SK-N-SH (cell line): ENCODE measurements around the gene ST6GALNAC3. TPM values are rescaled to one million over a fixed set of nuclear protein-coding genes. Genes with fewer than 3 reads are reported as not detected.

Experiments
- CTCF ChIA-PET: fragments of 300-600, 350-600 bp; formaldehyde crosslinking; extraction: SDS; loops from one replicate; lab custom pipeline; 2021; lab: Yijun Ruan, JAX
- POLR2A ChIA-PET: fragments of 350-600 bp; sonication (Branson Sonifier 250); formaldehyde crosslinking; extraction: SDS; loops from one replicate; lab custom pipeline; 2020; ENCODE audit warnings: antibody characterized with exemption, inconsistent platforms; lab: Yijun Ruan, JAX
- DNase-seq: peaks from one replicate; pipeline ENCODE4 v3.0.0; 2012
- H2AFZ ChIP-seq: fragments of 200-600 bp; sonication (generic); 2 replicates; pipeline ENCODE4 v1.8.1; 2016; ENCODE audit warnings: antibody characterized with exemption, mild to moderate bottlenecking, low read depth
- H3F3A ChIP-seq: fragments of 200-600 bp; sonication (generic); replicated peaks from 2 replicates; pipeline ENCODE3; 2016; ENCODE audit warnings: antibody characterized with exemption, mild to moderate bottlenecking; ENCODE audit not compliant: insufficient read depth
- H3K27ac ChIP-seq, 2 experiments: fragments of 200-500 bp in 1 of 2; fragments of 200-600 bp in 1 of 2; sonication (Bioruptor generic) in 1 of 2; sonication (generic), shearing (Covaris generic) in 1 of 2; 2 replicates each; pipeline versions ENCODE4 v1.5.1 to v1.6.1; 2014 to 2016; ENCODE audit warnings: low read depth in 2 of 2, inconsistent platforms in 1 of 2, low read length in 1 of 2, mild to moderate bottlenecking in 1 of 2, mixed read lengths in 1 of 2
- H3K27me3 ChIP-seq: fragments of 200-600 bp; sonication (generic), shearing (Covaris generic); 2 replicates; pipeline ENCODE4 v1.6.1; 2016; ENCODE audit warnings: mixed run types; ENCODE audit not compliant: insufficient read depth
- H3K36me3 ChIP-seq, 2 experiments: fragments of 200-500 bp in 1 of 2; fragments of 200-600 bp in 1 of 2; sonication (Bioruptor generic) in 1 of 2; sonication (generic) in 1 of 2; replicated peaks in 1 of 2; 2 replicates each; pipeline versions ENCODE3 to v1.5.1; 2014 to 2016; ENCODE audit warnings: low read length in 1 of 2, mild to moderate bottlenecking in 1 of 2; ENCODE audit not compliant: insufficient read depth in 2 of 2, control insufficient read depth in 1 of 2
- H3K4me1 ChIP-seq, 2 experiments: fragments of 200-500 bp in 1 of 2; fragments of 200-600 bp in 1 of 2; sonication (Bioruptor generic) in 1 of 2; sonication (generic), shearing (Covaris generic) in 1 of 2; 2 replicates each; pipeline versions ENCODE4 v1.5.1 to v1.6.1; 2014 to 2016; ENCODE audit warnings: low read depth in 1 of 2, low read length in 1 of 2, mixed run types in 1 of 2; ENCODE audit not compliant: insufficient read depth in 2 of 2, control insufficient read depth in 1 of 2
- H3K4me2 ChIP-seq: fragments of 200-600 bp; sonication (generic), shearing (Covaris generic); 2 replicates; pipeline ENCODE4 v1.6.1; 2017; ENCODE audit warnings: mixed run types
- H3K4me3 ChIP-seq, 2 experiments: fragments of 200-500 bp in 1 of 2; fragments of 200-600 bp in 1 of 2; sonication (Bioruptor generic) in 1 of 2; sonication (generic), shearing (Covaris generic) in 1 of 2; 2 replicates each; pipeline versions ENCODE4 v1.5.1 to v1.8.1; 2014 to 2016; ENCODE audit warnings: low read depth in 2 of 2, inconsistent platforms in 1 of 2, low read length in 1 of 2, mild to moderate bottlenecking in 1 of 2, mixed read lengths in 1 of 2, moderate library complexity in 1 of 2
- H3K79me2 ChIP-seq: fragments of 200-600 bp; sonication (generic); 2 replicates; pipeline ENCODE4 v1.8.1; 2017; ENCODE audit warnings: mild to moderate bottlenecking; ENCODE audit not compliant: insufficient read depth
- H3K9ac ChIP-seq: fragments of 200-600 bp; sonication (generic); 2 replicates; pipeline ENCODE4 v1.6.1; 2017; ENCODE audit warnings: mixed run types
- H3K9me2 ChIP-seq: fragments of 200-600 bp; sonication (generic); 2 replicates; pipeline ENCODE4 v1.6.1; 2017; ENCODE audit warnings: mixed run types
- H3K9me3 ChIP-seq: fragments of 200-600 bp; sonication (generic); 2 replicates; pipeline ENCODE4 v1.6.1; 2017; ENCODE audit warnings: mixed run types, mild to moderate bottlenecking, moderate library complexity
- H4K20me1 ChIP-seq: fragments of 200-600 bp; sonication (generic); 2 replicates; pipeline ENCODE4 v1.6.1; 2017; ENCODE audit warnings: mild to moderate bottlenecking, mixed run types; ENCODE audit not compliant: insufficient read depth
- ELF1 ChIP-seq: IDR thresholded peaks from 2 replicates; pipeline ENCODE4 v1.4.0; 2012
- EP300 ChIP-seq, 2 experiments: IDR thresholded peaks; 2 replicates each; pipeline versions ENCODE4 v1.4.0 to v1.6.1; 2012; ENCODE audit warnings: borderline replicate concordance in 1 of 2, low read depth in 1 of 2, low read length in 1 of 2
- EZH2phosphoT487 ChIP-seq: fragments of 200-600 bp; sonication (generic); IDR thresholded peaks from 2 replicates; pipeline ENCODE4 v1.6.1; 2017; ENCODE audit warnings: low read depth, mixed run types, mild to moderate bottlenecking, antibody characterized with exemption, moderate library complexity, borderline replicate concordance
- FOXM1 ChIP-seq: IDR thresholded peaks from 2 replicates; pipeline ENCODE4 v1.4.0; 2012; ENCODE audit warnings: low read depth, mild to moderate bottlenecking
- GATA2 ChIP-seq: sonication (generic); formaldehyde crosslinking; IDR thresholded peaks from 2 replicates; pipeline ENCODE4 v1.5.0; 2020; ENCODE audit warnings: mild to moderate bottlenecking, missing genetic modification reagents
- NFIC ChIP-seq: IDR thresholded peaks from 2 replicates; pipeline ENCODE4 v1.4.0; 2012; ENCODE audit warnings: borderline replicate concordance
- RAD21 ChIP-seq: IDR thresholded peaks from 2 replicates; pipeline ENCODE4 v1.6.1; 2012; ENCODE audit warnings: mild to moderate bottlenecking, low read length
- RCOR1 ChIP-seq: fragments of 150-350 bp; IDR thresholded peaks from 2 replicates; pipeline ENCODE4 v1.6.1; 2017; ENCODE audit warnings: antibody characterized with exemption, low read length
- SIN3A ChIP-seq: IDR thresholded peaks from 2 replicates; pipeline ENCODE4 v1.6.1; 2012; ENCODE audit warnings: low read depth, mild to moderate bottlenecking, low read length, moderate library complexity, borderline replicate concordance
- SMC3 ChIP-seq: IDR thresholded peaks from 2 replicates; pipeline ENCODE4 v1.6.1; 2012; ENCODE audit warnings: low read depth, low read length, improper control_type of control experiment
- TAF1 ChIP-seq: IDR thresholded peaks from 2 replicates; pipeline ENCODE4 v1.6.1; 2012; ENCODE audit warnings: low read depth, mild to moderate bottlenecking, low read length, moderate library complexity, borderline replicate concordance
- TCF12 ChIP-seq: IDR thresholded peaks from 2 replicates; pipeline ENCODE4 v1.4.0; 2012
- ZBTB33 ChIP-seq: IDR thresholded peaks from 2 replicates; pipeline ENCODE4 v1.4.0; 2012; ENCODE audit warnings: low read depth, borderline replicate concordance
- WGBS: methylation state at CpG from one replicate; pipeline ENCODE4 v1.1.6; 2017; ENCODE audit warnings: low lambda C conversion rate; 5-methylcytosine and 5-hydroxymethylcytosine counted together
- polyA plus RNA-seq, 3 experiments: library from polyadenylated mRNA; depleted of rRNA; stranded (reverse); fragments of >200 nt; gene quantifications; 2 replicates each; pipeline ENCODE4 v1.2.3, GENCODE V29; 2012
- TF ChIP-seq, protein P1 (sequence below): IDR thresholded peaks from 2 replicates; pipeline ENCODE4 v1.4.0; 2012; ENCODE audit warnings: low read depth, borderline replicate concordance
- TF ChIP-seq, protein P2 (sequence below): fragments of 200-600 bp; sonication (generic); IDR thresholded peaks from 2 replicates; pipeline ENCODE4 v1.6.1; 2017; ENCODE audit warnings: antibody characterized with exemption, mild to moderate bottlenecking, moderate library complexity
- TF ChIP-seq, protein P3 (sequence below): IDR thresholded peaks from 2 replicates; pipeline ENCODE4 v1.6.1; 2012; ENCODE audit warnings: mild to moderate bottlenecking, low read depth, low read length, moderate library complexity

The ST6GALNAC3 gene
- polyA plus RNA-seq, 1 of the 3 experiments (the other 2 are of a cell fraction) = 8.1 TPM

GRCh38 chr1:76257823-76258222, 183.3 kb downstream of the ST6GALNAC3 start:
- Histone ChIP-seq H3K9ac (no peak overlapping the region), H3K4me3 (no peak overlapping the region), H3K4me1 (peaks cover 6 to 15% of the 10 kb centered on the region in 2 experiments; a peak in 3 of 4 replicates), H4K20me1 (no peaks in the 10 kb centered on the region), H3F3A (peaks cover 21% of the 10 kb centered on the region), H3K79me2 (no peaks in the 10 kb centered on the region), H3K4me2 (no peak overlapping the region), H3K9me3 (no peaks in the 10 kb centered on the region), H3K27me3 (no peaks in the 10 kb centered on the region), H3K27ac (no peak overlapping the region), H2AFZ (no peak overlapping the region), H3K9me2 (no peaks in the 10 kb centered on the region), H3K36me3 (no peaks in the 10 kb centered on the region)
- no peak for DNase-seq
- ChIA-PET CTCF (interaction anchor here (1.1 kb wide), 1 partner anchor 10 kb away, joined by 3 read pairs; no protein-coding TSS in a partner anchor), POLR2A (no interaction called here)
- TF ChIP-seq SMC3 (no peak), ZBTB33 (no peak), EZH2phosphoT487 (no peak), TAF1 (no peak), EP300 (IDR thresholded peaks at IDR 0.05; ENCODE audit: borderline replicate concordance in 1 of 2, low read depth in 1 of 2, low read length in 1 of 2) (no peak), SIN3A (no peak), TCF12 (no peak), ELF1 (no peak), FOXM1 (no peak), GATA2 (CRISPR knock-in tag) (no peak), NFIC (no peak), RAD21 (no peak), RCOR1 (no peak)
- TF ChIP-seq, protein P1, sequence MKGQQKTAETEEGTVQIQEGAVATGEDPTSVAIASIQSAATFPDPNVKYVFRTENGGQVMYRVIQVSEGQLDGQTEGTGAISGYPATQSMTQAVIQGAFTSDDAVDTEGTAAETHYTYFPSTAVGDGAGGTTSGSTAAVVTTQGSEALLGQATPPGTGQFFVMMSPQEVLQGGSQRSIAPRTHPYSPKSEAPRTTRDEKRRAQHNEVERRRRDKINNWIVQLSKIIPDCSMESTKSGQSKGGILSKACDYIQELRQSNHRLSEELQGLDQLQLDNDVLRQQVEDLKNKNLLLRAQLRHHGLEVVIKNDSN = no peak
- TF ChIP-seq, protein P2, sequence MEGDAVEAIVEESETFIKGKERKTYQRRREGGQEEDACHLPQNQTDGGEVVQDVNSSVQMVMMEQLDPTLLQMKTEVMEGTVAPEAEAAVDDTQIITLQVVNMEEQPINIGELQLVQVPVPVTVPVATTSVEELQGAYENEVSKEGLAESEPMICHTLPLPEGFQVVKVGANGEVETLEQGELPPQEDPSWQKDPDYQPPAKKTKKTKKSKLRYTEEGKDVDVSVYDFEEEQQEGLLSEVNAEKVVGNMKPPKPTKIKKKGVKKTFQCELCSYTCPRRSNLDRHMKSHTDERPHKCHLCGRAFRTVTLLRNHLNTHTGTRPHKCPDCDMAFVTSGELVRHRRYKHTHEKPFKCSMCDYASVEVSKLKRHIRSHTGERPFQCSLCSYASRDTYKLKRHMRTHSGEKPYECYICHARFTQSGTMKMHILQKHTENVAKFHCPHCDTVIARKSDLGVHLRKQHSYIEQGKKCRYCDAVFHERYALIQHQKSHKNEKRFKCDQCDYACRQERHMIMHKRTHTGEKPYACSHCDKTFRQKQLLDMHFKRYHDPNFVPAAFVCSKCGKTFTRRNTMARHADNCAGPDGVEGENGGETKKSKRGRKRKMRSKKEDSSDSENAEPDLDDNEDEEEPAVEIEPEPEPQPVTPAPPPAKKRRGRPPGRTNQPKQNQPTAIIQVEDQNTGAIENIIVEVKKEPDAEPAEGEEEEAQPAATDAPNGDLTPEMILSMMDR = no peak
- TF ChIP-seq, protein P3, sequence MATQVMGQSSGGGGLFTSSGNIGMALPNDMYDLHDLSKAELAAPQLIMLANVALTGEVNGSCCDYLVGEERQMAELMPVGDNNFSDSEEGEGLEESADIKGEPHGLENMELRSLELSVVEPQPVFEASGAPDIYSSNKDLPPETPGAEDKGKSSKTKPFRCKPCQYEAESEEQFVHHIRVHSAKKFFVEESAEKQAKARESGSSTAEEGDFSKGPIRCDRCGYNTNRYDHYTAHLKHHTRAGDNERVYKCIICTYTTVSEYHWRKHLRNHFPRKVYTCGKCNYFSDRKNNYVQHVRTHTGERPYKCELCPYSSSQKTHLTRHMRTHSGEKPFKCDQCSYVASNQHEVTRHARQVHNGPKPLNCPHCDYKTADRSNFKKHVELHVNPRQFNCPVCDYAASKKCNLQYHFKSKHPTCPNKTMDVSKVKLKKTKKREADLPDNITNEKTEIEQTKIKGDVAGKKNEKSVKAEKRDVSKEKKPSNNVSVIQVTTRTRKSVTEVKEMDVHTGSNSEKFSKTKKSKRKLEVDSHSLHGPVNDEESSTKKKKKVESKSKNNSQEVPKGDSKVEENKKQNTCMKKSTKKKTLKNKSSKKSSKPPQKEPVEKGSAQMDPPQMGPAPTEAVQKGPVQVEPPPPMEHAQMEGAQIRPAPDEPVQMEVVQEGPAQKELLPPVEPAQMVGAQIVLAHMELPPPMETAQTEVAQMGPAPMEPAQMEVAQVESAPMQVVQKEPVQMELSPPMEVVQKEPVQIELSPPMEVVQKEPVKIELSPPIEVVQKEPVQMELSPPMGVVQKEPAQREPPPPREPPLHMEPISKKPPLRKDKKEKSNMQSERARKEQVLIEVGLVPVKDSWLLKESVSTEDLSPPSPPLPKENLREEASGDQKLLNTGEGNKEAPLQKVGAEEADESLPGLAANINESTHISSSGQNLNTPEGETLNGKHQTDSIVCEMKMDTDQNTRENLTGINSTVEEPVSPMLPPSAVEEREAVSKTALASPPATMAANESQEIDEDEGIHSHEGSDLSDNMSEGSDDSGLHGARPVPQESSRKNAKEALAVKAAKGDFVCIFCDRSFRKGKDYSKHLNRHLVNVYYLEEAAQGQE = no peak
- WGBS = 81% methylated on average over 2 of the region's 2 CpGs
